Breast epithelium (tissue), 3 donors: ENCODE results near the gene CASP8AP2.

Experiments used
- CTCF ChIP-seq, 3 donors: fragments of 450-650 bp; IDR thresholded peaks; one replicate each; pipeline ENCODE4 v1.5.1; 2016 to 2017; ENCODE audit warnings: antibody characterized with exemption in 3 of 3, mild to moderate bottlenecking in 3 of 3, moderate library complexity in 3 of 3
- POLR2A ChIP-seq: fragments of 450-650 bp; IDR thresholded peaks from one replicate; pipeline ENCODE4 v1.6.1; 2016; ENCODE audit warnings: antibody characterized with exemption, mild to moderate bottlenecking, moderate library complexity
- POLR2AphosphoS5 ChIP-seq, 3 donors: sonication (generic); formaldehyde crosslinking; IDR thresholded peaks; one replicate each; pipeline ENCODE4 v1.6.1; 2017; ENCODE audit warnings: antibody characterized with exemption in 3 of 3

- peak in 1 of 3 donors; percentile 7 for TF ChIP-seq CTCF (IDR thresholded peaks at IDR 0.05)
- peak; percentile 51 for TF ChIP-seq POLR2A
- TF ChIP-seq POLR2AphosphoS5 (IDR thresholded peaks at IDR 0.05), result peak; percentile 80 to 91 (median 85)
These were observed 10.1 kb upstream of the CASP8AP2 start, which contains the start of gene MDN1 for GRCh38 chr6:89819336-89820130.
